G401 (cell line): Measurements from ENCODE around the gene THSD7B. TPM values are rescaled to one million over a fixed set of nuclear protein-coding genes. Genes with fewer than 3 reads are reported as not detected.

Experiments
- DNase-seq: peaks from one replicate; pipeline ENCODE4 v3.0.0-alpha.2; 2015; ENCODE audit warnings: low spot score
- in situ Hi-C: cut with HindIII; loops from 2 replicates; pipeline ENCODE4 v1.10.0; 2016; ENCODE audit warnings: low sequenced_read_pairs, mixed read lengths
- total RNA-seq: library from RNA; depleted of rRNA; stranded (reverse); fragments of >200 nt; shearing (Covaris generic); gene quantifications from 2 replicates; pipeline ENCODE4 v1.2.3, GENCODE V29; 2014

The THSD7B gene
- total RNA-seq, 1 experiment from 2014 or later, result not detected

- no peak for DNase-seq
- in situ Hi-C loops, result no loop called here
These were observed 36.3 kb downstream of the THSD7B start for GRCh38 chr2:136801661-136802060.

DNA sequence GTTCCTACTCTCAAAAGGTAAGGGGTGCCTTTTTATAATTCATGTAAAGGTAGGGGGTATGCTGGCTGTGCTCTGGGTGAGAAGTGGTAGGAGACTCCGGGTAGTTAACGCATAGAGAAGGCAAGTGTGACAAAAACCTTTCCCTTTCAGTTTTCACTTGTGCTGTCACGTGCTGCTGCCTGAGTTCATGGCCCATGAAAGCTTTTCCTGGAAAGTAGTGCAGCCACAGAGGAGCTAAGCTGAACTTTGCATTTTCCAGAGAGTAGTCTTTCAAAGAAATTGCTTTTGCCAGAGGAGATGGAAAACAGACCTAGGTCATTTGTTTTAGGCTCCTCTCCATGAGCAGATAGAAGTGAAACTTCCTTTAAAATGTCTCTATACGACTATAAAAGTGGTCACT, 44.7 kb downstream of the THSD7B start:
- in situ Hi-C loops, result no loop called here
- DNase-seq, result no peak

- in situ Hi-C loops, result no loop called here
- no peak for DNase-seq
These were observed 53.5 kb downstream of the THSD7B start for GRCh38 chr2:136818839-136819238.

- DNase-seq, result no peak
- in situ Hi-C loops, result no loop called here
These were observed 57.9 kb downstream of the THSD7B start for GRCh38 chr2:136823291-136823690.

- in situ Hi-C loops, result no loop called here
These were observed 62.8 kb downstream of the THSD7B start for GRCh38 chr2:136828162-136828561.

DNA sequence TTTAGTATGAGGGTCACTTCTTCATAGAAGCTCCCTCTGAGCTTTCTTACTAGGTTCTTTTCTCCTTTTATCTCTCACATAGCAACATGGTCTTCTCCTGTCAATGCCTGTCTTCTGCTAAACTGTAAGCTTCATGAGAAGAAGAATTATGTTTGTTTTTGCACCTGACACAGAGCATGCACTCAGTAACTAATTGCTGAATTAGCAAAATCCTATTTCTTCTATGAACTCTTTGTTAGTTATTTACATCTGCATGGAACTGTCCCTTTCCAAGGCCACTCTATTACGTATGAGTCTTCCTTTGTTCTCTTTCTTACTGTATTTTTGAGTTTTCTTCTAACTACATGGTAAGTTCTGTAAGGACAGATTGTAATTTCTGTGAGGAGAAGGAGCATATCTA, 63.4 kb downstream of the THSD7B start:
- in situ Hi-C loops, result no loop called here
- no peak for DNase-seq

More at GRCh38 chr2:136828162-136828561, 62.8 kb downstream of the THSD7B start:
- DNase-seq, result no peak

- no peak for DNase-seq
- in situ Hi-C loops, result no loop called here
These were observed 79.2 kb downstream of the THSD7B start for GRCh38 chr2:136844546-136844945.

GRCh38 chr2:136858656-136859055, 93.3 kb downstream of the THSD7B start:
- in situ Hi-C loops, result no loop called here

GRCh38 chr2:136860443-136860958, 95.2 kb downstream of the THSD7B start:
- in situ Hi-C loops, result no loop called here
- no peak for DNase-seq

More at GRCh38 chr2:136858656-136859055, 93.3 kb downstream of the THSD7B start:
- no peak for DNase-seq

GRCh38 chr2:136863468-136863867, 98.1 kb downstream of the THSD7B start:
- in situ Hi-C loops, result no loop called here
- no peak for DNase-seq

- in situ Hi-C loops, result no loop called here
- no peak for DNase-seq
These were observed 98.5 kb downstream of the THSD7B start for GRCh38 chr2:136863874-136864273.

GRCh38 chr2:136871424-136871823, 106.1 kb downstream of the THSD7B start:
- DNase-seq, result no peak
- in situ Hi-C loops, result no loop called here

DNA sequence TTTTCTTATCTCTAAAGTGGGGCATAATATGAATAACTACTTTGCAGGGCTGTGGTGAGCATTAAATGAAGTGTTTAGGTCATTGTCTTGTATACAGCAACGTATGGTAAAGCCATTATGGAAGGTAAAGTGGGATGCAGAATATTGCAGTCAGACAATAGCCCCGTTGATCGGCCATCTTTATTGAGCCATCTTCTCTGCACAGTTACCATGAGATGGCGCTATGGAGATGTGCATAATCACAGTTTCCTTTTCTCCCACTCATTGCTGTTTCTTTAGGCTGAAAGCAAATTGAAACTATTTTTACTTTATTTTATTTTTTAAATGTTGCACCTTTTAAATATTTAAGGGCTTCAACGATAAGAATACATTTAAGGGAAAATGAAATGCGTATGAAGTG, 108.9 kb downstream of the THSD7B start:
- in situ Hi-C loops, result no loop called here
- no peak for DNase-seq

- in situ Hi-C loops, result no loop called here
- DNase-seq, result no peak
These were observed 125.8 kb downstream of the THSD7B start for GRCh38 chr2:136891100-136891499.

- in situ Hi-C loops, result no loop called here
- DNase-seq, result no peak
These were observed 128.8 kb downstream of the THSD7B start for GRCh38 chr2:136894007-136894634.

GRCh38 chr2:136901732-136902131, 136.4 kb downstream of the THSD7B start:
- in situ Hi-C loops, result no loop called here
- DNase-seq, result no peak

DNA sequence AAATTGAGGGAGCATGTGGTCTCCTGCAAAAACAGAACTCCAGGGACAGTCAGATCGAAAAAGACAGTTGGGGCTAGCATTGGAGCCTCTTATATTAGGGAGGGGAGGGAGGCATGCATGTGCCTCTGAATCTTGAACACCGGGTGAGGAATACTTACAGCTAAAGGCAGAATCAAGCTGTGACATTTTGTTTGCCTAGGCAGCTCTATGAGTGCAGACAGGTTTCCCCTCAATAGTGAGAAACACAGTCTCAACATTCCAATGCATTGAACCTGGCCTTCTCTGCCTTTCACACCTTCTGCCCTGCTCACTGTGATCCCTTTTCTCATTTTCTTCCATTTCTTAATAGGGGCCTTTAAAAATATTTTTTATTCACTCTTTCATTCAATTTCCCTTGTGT, 140.4 kb downstream of the THSD7B start:
- in situ Hi-C loops, result no loop called here
- no peak for DNase-seq

- in situ Hi-C loops, result no loop called here
These were observed 144.4 kb downstream of the THSD7B start for GRCh38 chr2:136909777-136910176.

DNA sequence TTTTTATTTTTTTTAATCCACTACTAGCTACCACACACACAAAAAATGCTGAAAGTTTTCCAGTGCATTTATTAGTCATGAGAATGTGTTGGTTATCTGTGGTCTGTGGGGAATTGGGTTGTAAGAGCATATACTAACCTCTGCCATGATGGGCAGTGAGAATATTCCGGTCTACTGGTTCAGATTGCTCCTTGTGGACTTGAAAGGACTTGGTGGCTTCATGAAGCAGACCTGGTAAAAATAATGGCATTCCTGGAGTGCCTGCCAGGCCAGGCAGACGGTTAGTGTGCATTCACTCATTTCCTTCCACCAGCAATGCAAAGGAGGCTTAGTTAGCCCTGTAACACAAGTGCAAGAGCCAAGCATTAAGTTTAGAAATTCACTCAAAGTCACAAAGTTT, 150.8 kb downstream of the THSD7B start:
- no peak for DNase-seq
- in situ Hi-C loops, result no loop called here

More at GRCh38 chr2:136909777-136910176, 144.4 kb downstream of the THSD7B start:
- no peak for DNase-seq

GRCh38 chr2:136917411-136917881, 152.1 kb downstream of the THSD7B start:
- DNase-seq, result no peak
- in situ Hi-C loops, result no loop called here

GRCh38 chr2:136919682-136920081, 154.3 kb downstream of the THSD7B start:
- in situ Hi-C loops, result no loop called here
- no peak for DNase-seq
